ENCODE measurements around the gene PCDH12. TPM values are rescaled to one million over a fixed set of nuclear protein-coding genes. Genes with fewer than 3 reads are reported as not detected.

Gene PCDH12
- total RNA-seq = 0.81 and 0.98 TPM in 2 replicates

DNA sequence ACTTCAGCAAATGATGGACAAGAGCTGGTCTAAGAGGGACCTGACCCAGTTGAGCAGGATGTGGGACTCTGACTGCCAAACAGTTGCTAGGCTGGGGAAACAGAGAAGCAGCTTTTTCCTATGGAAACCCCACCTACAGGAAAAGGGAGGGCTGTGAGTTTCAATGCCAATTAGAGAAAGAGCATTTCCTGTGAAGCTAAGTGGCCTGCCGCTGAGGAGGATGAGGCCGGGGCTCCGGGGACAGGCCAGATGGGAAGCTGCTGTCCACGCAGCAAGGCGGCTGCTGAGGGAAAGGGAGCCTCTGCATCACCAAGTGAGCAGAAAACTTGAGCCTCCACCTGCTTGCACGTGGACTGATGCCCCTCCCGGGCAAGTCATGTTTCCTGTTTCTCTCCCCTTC is at the start of gene PCDH12:
Gene PCDH12 (minus strand): TSS at position 90 of the 400 bp plus-strand sequence. CDS start 351 bp downstream, outside the sequence.
- intact Hi-C loops (cut with micrococcal nuclease) = no loop called here

- intact Hi-C loops (cut with micrococcal nuclease) = loop anchor here (1.0 to 5.0 kb wide), 6 partner anchors 8 to 705 kb away; partner anchors contain the start of gene RNF14
Measured at GRCh38 chr5:142007237-142007544, 49.2 kb upstream of the PCDH12 start.

GRCh38 chr5:142006363-142007236 is 48.6 kb upstream of the PCDH12 start:
- intact Hi-C loops (cut with micrococcal nuclease) = loop anchor here (1.0 to 5.0 kb wide), 6 partner anchors 9 to 706 kb away; partner anchors contain the start of gene RNF14

DNA sequence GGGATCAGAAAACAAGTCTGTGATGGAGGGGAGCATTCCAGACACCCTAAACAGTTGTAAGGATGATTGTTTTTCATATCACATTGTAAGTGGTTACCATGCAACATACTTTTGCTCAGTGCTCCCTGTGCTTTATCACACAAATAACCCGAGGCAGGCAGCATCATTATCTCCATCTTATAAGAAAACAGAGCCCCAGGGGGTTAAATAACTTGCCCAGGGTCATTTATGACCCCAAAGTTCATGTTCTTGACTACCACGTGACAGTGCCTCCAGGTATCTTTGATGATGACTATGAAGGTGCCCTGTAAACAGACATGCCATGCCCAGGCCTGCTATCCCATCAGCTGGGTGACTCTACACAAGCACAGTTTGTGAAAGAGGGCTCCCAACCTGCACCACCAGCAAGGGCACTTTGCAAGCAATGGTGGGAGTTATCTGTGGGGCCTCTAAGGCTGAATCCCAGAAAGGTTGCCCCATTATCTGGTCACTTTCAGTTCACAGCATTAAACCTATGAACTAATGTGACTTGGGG is 45.3 kb upstream of the PCDH12 start:
- intact Hi-C loops (cut with micrococcal nuclease) = no loop called here

GRCh38 chr5:142000704-142001484 is 42.9 kb upstream of the PCDH12 start:
- intact Hi-C loops (cut with micrococcal nuclease) = loop anchor here (1.0 to 2.0 kb wide), 2 partner anchors 24 to 144 kb away; no protein-coding TSS in a partner anchor

- intact Hi-C loops (cut with micrococcal nuclease) = loop anchor here (1.0 to 2.0 kb wide), 2 partner anchors 25 to 145 kb away; no protein-coding TSS in a partner anchor
Measured at GRCh38 chr5:142000173-142000572, 42.2 kb upstream of the PCDH12 start.

- intact Hi-C loops (cut with micrococcal nuclease) = loop anchor here (10.0 kb wide), 1 partner anchor 547 kb away; no protein-coding TSS in a partner anchor
Measured at GRCh38 chr5:141997358-141997960, 39.5 kb upstream of the PCDH12 start.

- intact Hi-C loops (cut with micrococcal nuclease) = loop anchor here (10.0 kb wide), 1 partner anchor 549 kb away; no protein-coding TSS in a partner anchor
Measured at GRCh38 chr5:141995656-141996055, 37.7 kb upstream of the PCDH12 start.

- intact Hi-C loops (cut with micrococcal nuclease) = loop anchor here (10.0 kb wide), 1 partner anchor 550 kb away; no protein-coding TSS in a partner anchor
Measured at GRCh38 chr5:141994511-141995136, 36.6 kb upstream of the PCDH12 start.

GRCh38 chr5:141992349-141992963 is 34.5 kb upstream of the PCDH12 start:
- intact Hi-C loops (cut with micrococcal nuclease) = loop anchor here (1.0 to 10.0 kb wide), 6 partner anchors 15 to 707 kb away; no protein-coding TSS in a partner anchor

- intact Hi-C loops (cut with micrococcal nuclease) = loop anchor here (10.0 kb wide), 1 partner anchor 555 kb away; no protein-coding TSS in a partner anchor
Measured at GRCh38 chr5:141989720-141990119, 31.7 kb upstream of the PCDH12 start.

GRCh38 chr5:141986072-141986471 is 28.1 kb upstream of the PCDH12 start:
- intact Hi-C loops (cut with micrococcal nuclease) = no loop called here

DNA sequence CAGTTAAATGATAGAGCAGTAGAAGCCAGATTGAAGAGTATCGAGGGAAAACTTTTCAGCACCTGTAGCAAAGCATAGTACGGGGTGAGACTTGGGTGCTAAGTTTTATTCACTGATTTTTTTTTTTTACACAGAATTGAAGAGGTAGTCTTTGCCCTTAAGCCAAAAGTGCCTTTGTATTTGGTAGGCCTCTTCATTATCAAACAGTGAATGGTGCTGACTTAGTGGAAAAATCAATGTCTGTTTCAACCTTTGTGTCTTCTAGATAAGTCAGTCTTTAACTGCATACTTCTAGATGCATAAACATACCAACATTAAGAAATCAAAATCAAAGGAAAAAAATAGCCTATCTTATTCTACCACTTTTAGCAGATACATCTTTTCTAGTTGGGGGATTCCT is 24.6 kb upstream of the PCDH12 start:
- intact Hi-C loops (cut with micrococcal nuclease) = no loop called here

DNA sequence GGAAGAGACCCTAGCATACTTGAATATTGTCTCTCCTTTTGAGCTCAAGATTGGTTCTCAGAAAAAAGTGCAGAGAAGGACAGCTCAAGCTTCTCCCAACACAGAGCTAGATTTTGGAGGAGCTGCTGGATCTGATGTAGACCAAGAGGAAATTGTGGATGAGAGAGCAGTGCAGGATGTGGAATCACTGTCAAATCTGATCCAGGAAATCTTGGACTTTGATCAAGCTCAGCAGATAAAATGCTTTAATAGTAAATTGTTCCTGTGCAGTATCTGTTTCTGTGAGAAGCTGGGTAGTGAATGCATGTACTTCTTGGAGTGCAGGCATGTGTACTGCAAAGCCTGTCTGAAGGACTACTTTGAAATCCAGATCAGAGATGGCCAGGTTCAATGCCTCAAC is 20.4 kb upstream of the PCDH12 start:
- intact Hi-C loops (cut with micrococcal nuclease) = loop anchor here (5.0 kb wide), 1 partner anchor 679 kb away; no protein-coding TSS in a partner anchor

- intact Hi-C loops (cut with micrococcal nuclease) = loop anchor here (5.0 kb wide), 1 partner anchor 681 kb away; no protein-coding TSS in a partner anchor
Measured at GRCh38 chr5:141976176-141976575, 18.2 kb upstream of the PCDH12 start.

GRCh38 chr5:141973871-141974595 is 16.0 kb upstream of the PCDH12 start:
- intact Hi-C loops (cut with micrococcal nuclease) = no loop called here

DNA sequence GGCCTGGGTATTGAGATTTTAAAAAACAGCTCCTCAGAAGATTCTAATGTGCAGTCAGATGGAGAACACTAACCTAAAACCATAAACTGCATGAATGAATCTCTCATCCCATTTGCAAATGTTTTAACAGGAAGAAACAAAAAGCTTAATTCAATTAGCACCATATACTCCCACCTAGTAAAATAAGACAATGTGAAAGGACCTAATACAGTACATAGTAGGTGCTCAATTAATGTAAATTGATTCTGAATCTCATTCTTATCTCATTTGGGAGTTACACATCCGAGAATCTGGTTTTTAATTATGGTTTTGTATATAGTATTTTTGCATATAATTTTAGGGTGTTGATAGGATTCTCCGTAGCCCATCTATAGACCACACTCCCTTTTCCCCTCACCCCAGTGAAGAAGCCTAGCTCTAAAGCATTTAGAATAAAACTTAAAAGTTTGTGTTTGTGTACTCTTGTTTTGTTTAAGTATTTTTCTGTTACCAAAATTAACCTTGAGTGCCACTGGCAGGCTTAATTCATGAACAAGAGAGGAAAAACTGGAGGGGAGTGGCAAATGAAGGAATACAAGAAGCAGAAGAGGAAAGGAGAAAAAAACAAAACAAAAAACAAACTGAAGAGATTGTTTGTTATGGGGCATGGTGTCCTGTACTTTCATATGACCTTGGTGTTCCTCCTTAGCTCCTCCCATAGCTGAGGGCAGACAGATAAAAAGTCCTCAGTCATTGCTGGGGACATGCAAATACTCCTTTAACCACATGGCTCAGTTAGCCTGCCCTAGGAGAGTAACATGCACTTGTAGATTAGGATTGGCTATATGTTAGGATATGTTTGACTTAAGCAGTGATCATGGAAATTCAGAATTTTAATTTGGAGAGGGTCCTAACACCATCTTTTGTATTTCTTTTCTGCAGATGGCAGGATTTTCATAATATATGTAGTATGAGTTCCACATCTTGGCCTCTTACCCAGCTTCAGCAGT is 12.1 kb upstream of the PCDH12 start:
- intact Hi-C loops (cut with micrococcal nuclease) = loop anchor here (1.0 to 10.0 kb wide), 17 partner anchors 10 to 1432 kb away; partner anchors contain the start of genes ARHGAP26, DELE1, FCHSD1 and NDFIP1
